IPS-15b (cell line): Measurements from ENCODE around the gene LAMA2.

Experiments
- H3K27me3 ChIP-seq: one replicate; pipeline ENCODE4 v1.6.1; 2013; ENCODE audit warnings: low read length; ENCODE audit not compliant: control insufficient read depth, insufficient read depth
- H3K36me3 ChIP-seq: one replicate; pipeline ENCODE4 v1.6.1; 2013; ENCODE audit warnings: low read length; ENCODE audit not compliant: control insufficient read depth, insufficient read depth
- H3K4me1 ChIP-seq: one replicate; pipeline ENCODE4 v1.6.1; 2013; ENCODE audit warnings: mild to moderate bottlenecking, low read length; ENCODE audit not compliant: control insufficient read depth, insufficient read depth
- H3K4me3 ChIP-seq: one replicate; pipeline ENCODE4 v1.5.1; 2013; ENCODE audit warnings: low read depth, low read length
- H3K9ac ChIP-seq: one replicate; pipeline ENCODE4 v1.6.1; 2013; ENCODE audit warnings: low read depth, mild to moderate bottlenecking, low read length
- H3K9me3 ChIP-seq: one replicate; pipeline ENCODE4 v1.6.1; 2013; ENCODE audit warnings: mild to moderate bottlenecking, low read length; ENCODE audit not compliant: control insufficient read depth, insufficient read depth

The LAMA2 gene

DNA sequence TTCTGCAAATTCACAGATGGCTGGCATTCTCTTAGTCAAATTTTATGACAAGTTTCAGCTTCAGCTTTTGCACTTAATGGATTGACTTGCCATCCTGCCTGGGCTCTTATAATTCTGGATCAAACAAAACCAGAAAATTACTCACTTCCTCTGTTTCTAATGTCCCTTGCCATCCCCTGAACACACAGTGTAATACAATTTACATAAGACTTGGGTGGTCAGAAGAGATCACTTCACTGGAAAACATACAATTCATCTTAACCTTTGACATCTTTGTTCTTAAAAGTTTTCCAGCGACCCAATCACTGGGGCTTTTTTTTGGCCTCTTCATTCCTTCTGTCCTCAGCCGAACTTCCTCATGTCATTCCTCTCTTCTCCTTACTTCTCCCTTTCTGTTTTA lies 628.0 kb downstream of the LAMA2 start:
- no peaks in the 10 kb centered on the region for H3K27me3 ChIP-seq
- H3K4me1 ChIP-seq = no peaks in the 10 kb centered on the region
- no peaks in the 10 kb centered on the region for H3K36me3 ChIP-seq
- no peak overlapping the region for H3K9ac ChIP-seq
- no peak overlapping the region for H3K4me3 ChIP-seq
- H3K9me3 ChIP-seq = no peaks in the 10 kb centered on the region

DNA sequence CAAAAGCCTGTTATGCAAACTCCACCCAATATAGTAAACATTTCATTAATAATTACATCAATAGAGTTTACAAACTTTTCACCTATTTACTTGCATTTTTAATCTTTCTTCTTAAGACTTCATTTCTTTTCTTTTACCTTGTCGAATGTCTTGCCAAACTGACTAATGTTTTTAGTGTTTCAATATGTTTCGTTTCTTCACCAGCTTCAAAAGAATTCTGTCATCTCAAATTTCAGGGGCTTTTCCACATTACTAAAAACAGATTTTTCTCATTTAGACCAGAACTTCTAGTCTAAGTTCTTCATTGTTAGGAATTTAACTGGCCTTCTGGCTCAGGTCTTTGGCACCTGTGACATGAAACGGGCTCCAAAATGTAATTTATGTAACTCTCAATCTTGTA lies 630.5 kb downstream of the LAMA2 start:
- Histone ChIP-seq H3K36me3 (no peaks in the 10 kb centered on the region), H3K27me3 (no peaks in the 10 kb centered on the region), H3K4me1 (no peaks in the 10 kb centered on the region), H3K9ac (no peak overlapping the region), H3K4me3 (no peak overlapping the region), H3K9me3 (no peaks in the 10 kb centered on the region)

DNA sequence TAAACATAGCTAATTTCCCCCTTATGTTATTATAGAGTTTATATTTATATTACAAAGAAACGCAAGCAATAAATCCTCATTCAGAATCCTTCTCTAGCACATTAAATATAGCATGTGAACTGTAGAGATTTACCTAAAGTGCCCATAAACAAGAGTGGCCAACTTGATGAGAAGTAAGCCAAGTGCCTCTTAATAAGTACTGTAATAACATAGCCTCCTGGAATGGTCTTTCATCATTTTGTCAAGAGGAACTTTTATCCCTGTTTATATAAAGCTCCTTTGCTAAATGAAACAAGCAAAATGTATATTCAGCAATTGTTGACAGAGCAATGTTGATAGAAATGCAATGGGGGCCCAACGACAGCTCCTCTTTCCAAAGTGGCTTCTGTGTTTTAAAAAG lies 632.1 kb downstream of the LAMA2 start:
- Histone ChIP-seq H3K36me3 (no peaks in the 10 kb centered on the region), H3K9me3 (no peaks in the 10 kb centered on the region), H3K4me3 (no peak overlapping the region), H3K27me3 (no peaks in the 10 kb centered on the region), H3K9ac (no peak overlapping the region), H3K4me1 (no peaks in the 10 kb centered on the region)

- H3K9ac ChIP-seq = no peak overlapping the region
- H3K4me3 ChIP-seq = no peak overlapping the region
- no peaks in the 10 kb centered on the region for H3K36me3 ChIP-seq
- no peaks in the 10 kb centered on the region for H3K9me3 ChIP-seq
- no peaks in the 10 kb centered on the region for H3K4me1 ChIP-seq
- H3K27me3 ChIP-seq = no peaks in the 10 kb centered on the region
These were observed 633.1 kb downstream of the LAMA2 start for GRCh38 chr6:129516005-129516404.

- Histone ChIP-seq H3K36me3 (no peaks in the 10 kb centered on the region), H3K4me3 (no peak overlapping the region), H3K9me3 (no peaks in the 10 kb centered on the region), H3K9ac (no peak overlapping the region), H3K27me3 (no peaks in the 10 kb centered on the region), H3K4me1 (no peaks in the 10 kb centered on the region)
These were observed 633.8 kb downstream of the LAMA2 start for GRCh38 chr6:129516787-129517186.

GRCh38 chr6:129517288-129517687 lies 634.4 kb downstream of the LAMA2 start:
- Histone ChIP-seq H3K9ac (no peak overlapping the region), H3K4me3 (no peak overlapping the region), H3K36me3 (no peaks in the 10 kb centered on the region), H3K27me3 (no peaks in the 10 kb centered on the region), H3K9me3 (no peaks in the 10 kb centered on the region), H3K4me1 (no peaks in the 10 kb centered on the region)

DNA sequence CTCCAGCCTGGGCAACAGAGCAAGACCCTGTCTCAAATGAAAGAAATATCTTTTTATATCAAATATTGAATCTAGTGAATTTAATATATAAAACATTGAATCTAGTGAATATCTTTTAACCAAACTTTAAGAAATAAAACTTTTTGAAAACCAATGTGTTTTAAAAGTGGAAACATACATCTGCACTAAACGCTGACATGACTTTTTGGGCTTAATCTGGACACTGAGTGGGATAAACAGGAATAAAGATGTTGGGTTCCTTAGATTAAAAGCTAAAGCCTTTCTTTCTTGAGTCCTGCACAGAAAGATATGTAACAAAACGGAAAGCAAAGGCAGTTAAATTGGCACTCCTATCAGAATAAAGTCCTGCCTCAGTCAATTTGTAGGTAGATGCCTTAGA lies 636.8 kb downstream of the LAMA2 start:
- H3K9ac ChIP-seq = no peak overlapping the region
- H3K36me3 ChIP-seq = no peaks in the 10 kb centered on the region
- H3K27me3 ChIP-seq = no peaks in the 10 kb centered on the region
- H3K4me3 ChIP-seq = no peak overlapping the region
- no peaks in the 10 kb centered on the region for H3K4me1 ChIP-seq
- no peaks in the 10 kb centered on the region for H3K9me3 ChIP-seq

- H3K27me3 ChIP-seq = no peaks in the 10 kb centered on the region
- H3K9me3 ChIP-seq = no peaks in the 10 kb centered on the region
- H3K9ac ChIP-seq = no peak overlapping the region
- no peak overlapping the region for H3K4me3 ChIP-seq
- H3K36me3 ChIP-seq = no peaks in the 10 kb centered on the region
- no peaks in the 10 kb centered on the region for H3K4me1 ChIP-seq
These were observed 639.0 kb downstream of the LAMA2 start for GRCh38 chr6:129521946-129522345.

GRCh38 chr6:129523816-129524215 lies 640.9 kb downstream of the LAMA2 start:
- no peaks in the 10 kb centered on the region for H3K9me3 ChIP-seq
- H3K36me3 ChIP-seq = no peaks in the 10 kb centered on the region
- H3K4me3 ChIP-seq = no peak overlapping the region
- H3K9ac ChIP-seq = no peak overlapping the region
- H3K27me3 ChIP-seq = no peaks in the 10 kb centered on the region
- H3K4me1 ChIP-seq = no peaks in the 10 kb centered on the region

DNA sequence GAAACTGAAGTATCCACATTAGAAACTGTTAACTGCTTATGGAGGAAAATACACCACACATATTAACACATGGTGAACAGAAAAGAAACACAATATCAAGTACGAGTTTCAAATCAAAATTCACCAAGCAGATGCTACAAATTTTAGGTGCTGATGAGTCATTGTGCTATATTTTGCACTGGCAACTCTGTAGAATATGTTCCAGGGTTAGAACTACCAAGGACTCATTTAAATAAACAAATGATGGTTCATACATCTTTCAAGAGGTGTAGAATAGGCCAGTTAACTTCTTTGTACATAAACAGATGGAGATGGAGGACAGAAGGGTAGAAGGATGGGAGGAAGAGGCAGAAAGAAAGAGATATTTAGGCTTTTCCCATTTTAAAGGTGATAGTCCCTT lies 642.1 kb downstream of the LAMA2 start:
- H3K4me3 ChIP-seq = no peak overlapping the region

GRCh38 chr6:129534926-129535325 lies 652.0 kb downstream of the LAMA2 start:
- Histone ChIP-seq H3K9ac (no peak overlapping the region), H3K27me3 (no peaks in the 10 kb centered on the region), H3K4me3 (no peak overlapping the region), H3K36me3 (no peaks in the 10 kb centered on the region), H3K4me1 (no peaks in the 10 kb centered on the region), H3K9me3 (no peaks in the 10 kb centered on the region)

More for the DNA sequence above, 642.1 kb downstream of the LAMA2 start:
- no peaks in the 10 kb centered on the region for H3K9me3 ChIP-seq
- H3K27me3 ChIP-seq = no peaks in the 10 kb centered on the region
- H3K9ac ChIP-seq = no peak overlapping the region
- H3K36me3 ChIP-seq = no peaks in the 10 kb centered on the region
- H3K4me1 ChIP-seq = no peaks in the 10 kb centered on the region

DNA sequence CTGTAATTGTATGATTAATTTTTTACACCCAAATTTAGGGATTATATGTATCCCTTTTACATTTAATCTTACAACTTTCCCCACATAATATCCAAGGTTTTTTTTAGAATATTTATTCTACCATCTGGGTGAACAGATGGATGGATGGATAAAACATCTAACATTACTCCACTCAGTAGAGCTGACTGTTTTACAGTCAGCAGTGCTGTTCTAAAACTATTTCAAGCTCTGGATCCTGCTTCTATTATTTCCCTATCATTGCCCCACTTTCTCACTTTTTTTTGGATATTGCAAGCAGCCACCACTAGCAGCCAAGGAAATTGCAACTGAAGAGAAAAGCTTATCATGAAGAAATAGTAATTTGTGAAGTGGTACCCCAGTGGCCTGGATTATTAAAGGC lies 653.3 kb downstream of the LAMA2 start:
- no peak overlapping the region for H3K4me3 ChIP-seq

GRCh38 chr6:129539032-129539431 lies 656.1 kb downstream of the LAMA2 start:
- Histone ChIP-seq H3K9me3 (no peaks in the 10 kb centered on the region), H3K27me3 (no peaks in the 10 kb centered on the region), H3K9ac (no peak overlapping the region), H3K4me3 (no peak overlapping the region), H3K36me3 (no peaks in the 10 kb centered on the region), H3K4me1 (no peaks in the 10 kb centered on the region)

More for the DNA sequence above, 653.3 kb downstream of the LAMA2 start:
- Histone ChIP-seq H3K36me3 (no peaks in the 10 kb centered on the region), H3K9me3 (no peaks in the 10 kb centered on the region), H3K9ac (no peak overlapping the region), H3K27me3 (no peaks in the 10 kb centered on the region), H3K4me1 (no peaks in the 10 kb centered on the region)
